ENCODE measurements around the gene RAD51B.

GRCh38 chr14:68309616-68310015 is 490.0 kb downstream of the RAD51B start:
- TF ChIP-seq CTCF (IDR thresholded peaks at IDR 0.05) (no peak), POLR2AphosphoS5 (IDR thresholded peaks at IDR 0.05; ENCODE audit: low read depth, low read length) (no peak), SIN3A (IDR thresholded peaks at IDR 0.05; ENCODE audit: borderline replicate concordance, insufficient read depth, low read depth, low read length) (no peak), TCF7L2 (IDR thresholded peaks at IDR 0.05; ENCODE audit: low read depth, low read length) (no peak)
- TF ChIP-seq, protein P1, sequence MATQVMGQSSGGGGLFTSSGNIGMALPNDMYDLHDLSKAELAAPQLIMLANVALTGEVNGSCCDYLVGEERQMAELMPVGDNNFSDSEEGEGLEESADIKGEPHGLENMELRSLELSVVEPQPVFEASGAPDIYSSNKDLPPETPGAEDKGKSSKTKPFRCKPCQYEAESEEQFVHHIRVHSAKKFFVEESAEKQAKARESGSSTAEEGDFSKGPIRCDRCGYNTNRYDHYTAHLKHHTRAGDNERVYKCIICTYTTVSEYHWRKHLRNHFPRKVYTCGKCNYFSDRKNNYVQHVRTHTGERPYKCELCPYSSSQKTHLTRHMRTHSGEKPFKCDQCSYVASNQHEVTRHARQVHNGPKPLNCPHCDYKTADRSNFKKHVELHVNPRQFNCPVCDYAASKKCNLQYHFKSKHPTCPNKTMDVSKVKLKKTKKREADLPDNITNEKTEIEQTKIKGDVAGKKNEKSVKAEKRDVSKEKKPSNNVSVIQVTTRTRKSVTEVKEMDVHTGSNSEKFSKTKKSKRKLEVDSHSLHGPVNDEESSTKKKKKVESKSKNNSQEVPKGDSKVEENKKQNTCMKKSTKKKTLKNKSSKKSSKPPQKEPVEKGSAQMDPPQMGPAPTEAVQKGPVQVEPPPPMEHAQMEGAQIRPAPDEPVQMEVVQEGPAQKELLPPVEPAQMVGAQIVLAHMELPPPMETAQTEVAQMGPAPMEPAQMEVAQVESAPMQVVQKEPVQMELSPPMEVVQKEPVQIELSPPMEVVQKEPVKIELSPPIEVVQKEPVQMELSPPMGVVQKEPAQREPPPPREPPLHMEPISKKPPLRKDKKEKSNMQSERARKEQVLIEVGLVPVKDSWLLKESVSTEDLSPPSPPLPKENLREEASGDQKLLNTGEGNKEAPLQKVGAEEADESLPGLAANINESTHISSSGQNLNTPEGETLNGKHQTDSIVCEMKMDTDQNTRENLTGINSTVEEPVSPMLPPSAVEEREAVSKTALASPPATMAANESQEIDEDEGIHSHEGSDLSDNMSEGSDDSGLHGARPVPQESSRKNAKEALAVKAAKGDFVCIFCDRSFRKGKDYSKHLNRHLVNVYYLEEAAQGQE (IDR thresholded peaks at IDR 0.05; ENCODE audit: insufficient read depth in 1 of 2, low read depth in 2 of 2, low read length in 1 of 2) = no peak
